ENCODE results near the gene PPP6R1.

Gene PPP6R1

GRCh38 chr19:55273978-55274707 is 15.3 kb upstream of the PPP6R1 start:
- no peak for DNase-seq
- Histone ChIP-seq H3K27ac (no peak overlapping the region), H3K36me3 (peaks cover 13 to 87% (median 48%) of the 10 kb centered on the region in 3 donors), H3K4me3 (no peak overlapping the region), H3K4me1 (peaks cover under 1 to 5% (median 3%) of the 10 kb centered on the region in 4 donors), H3K27me3 (no peaks in the 10 kb centered on the region), H3K9me3 (no peaks in the 10 kb centered on the region)
- intact Hi-C loops (cut with DNase I; ENCODE audit: low total_unique reads), result no loop called here
- TF ChIP-seq CTCF (IDR thresholded peaks at IDR 0.05), result no peak

- H3K27ac ChIP-seq, result no peak overlapping the region
- H3K4me3 ChIP-seq, result no peak overlapping the region
- H3K9me3 ChIP-seq, result no peaks in the 10 kb centered on the region
- H3K27me3 ChIP-seq, result no peaks in the 10 kb centered on the region
- intact Hi-C loops (cut with DNase I; ENCODE audit: low total_unique reads), result no loop called here
- peaks cover 13 to 80% (median 42%) of the 10 kb centered on the region in 3 donors for H3K36me3 ChIP-seq
- H3K4me1 ChIP-seq, result no peaks in the 10 kb centered on the region
- no peak for TF ChIP-seq CTCF (IDR thresholded peaks at IDR 0.05)
- no peak for DNase-seq
These were observed 13.3 kb upstream of the PPP6R1 start for GRCh38 chr19:55272142-55272541.

- no peaks in the 10 kb centered on the region for H3K9me3 ChIP-seq
- H3K27me3 ChIP-seq, result no peaks in the 10 kb centered on the region
- TF ChIP-seq CTCF (IDR thresholded peaks at IDR 0.05), result no peak
- H3K4me1 ChIP-seq, result no peaks in the 10 kb centered on the region
- peak in 1 of 2 donors; percentile 7 for DNase-seq
- intact Hi-C loops (cut with DNase I; ENCODE audit: low total_unique reads), result no loop called here
- no peak overlapping the region for H3K27ac ChIP-seq
- H3K4me3 ChIP-seq, result no peak overlapping the region
- H3K36me3 ChIP-seq, result peaks cover 17 to 64% (median 42%) of the 10 kb centered on the region in 3 donors
These were observed 11.5 kb upstream of the PPP6R1 start for GRCh38 chr19:55270172-55270942.

- H3K4me1 ChIP-seq, result no peaks in the 10 kb centered on the region
- no peak overlapping the region for H3K4me3 ChIP-seq
- no peak for TF ChIP-seq CTCF (IDR thresholded peaks at IDR 0.05)
- peaks cover 16 to 53% (median 35%) of the 10 kb centered on the region in 3 donors for H3K36me3 ChIP-seq
- H3K9me3 ChIP-seq, result no peaks in the 10 kb centered on the region
- intact Hi-C loops (cut with DNase I; ENCODE audit: low total_unique reads), result no loop called here
- H3K27me3 ChIP-seq, result no peaks in the 10 kb centered on the region
- no peak for DNase-seq
- H3K27ac ChIP-seq, result no peak overlapping the region
These were observed 10.5 kb upstream of the PPP6R1 start for GRCh38 chr19:55269299-55269698.

- no peak for DNase-seq
- Histone ChIP-seq H3K27ac (no peak overlapping the region), H3K9me3 (no peaks in the 10 kb centered on the region), H3K27me3 (no peaks in the 10 kb centered on the region), H3K4me3 (no peak overlapping the region), H3K4me1 (no peaks in the 10 kb centered on the region), H3K36me3 (peaks cover 4 to 36% (median 13%) of the 10 kb centered on the region in 3 donors)
- intact Hi-C loops (cut with DNase I; ENCODE audit: low total_unique reads), result no loop called here
- no peak for TF ChIP-seq CTCF (IDR thresholded peaks at IDR 0.05)
These were observed 8.0 kb upstream of the PPP6R1 start for GRCh38 chr19:55266840-55267239.

All from tibial artery (tissue), 4 donors.